Testis (tissue), 2 donors: ENCODE results near the gene KMO.

Source experiments
- POLR2A ChIP-seq: fragments of 450-650 bp; IDR thresholded peaks from one replicate; pipeline ENCODE4 v1.6.1; 2017; ENCODE audit warnings: antibody characterized with exemption, mild to moderate bottlenecking, moderate library complexity
- TF ChIP-seq, protein P1 (sequence below), 3 experiments: fragments of 450-650 bp in 2 of 3; fragments of 200-600 bp in 1 of 3; sonication (generic) in 1 of 3; IDR thresholded peaks; one replicate each; pipeline ENCODE4 v1.5.1; 2016 to 2019; ENCODE audit warnings: antibody characterized with exemption in 3 of 3, mild to moderate bottlenecking in 2 of 3, moderate library complexity in 1 of 3

- TF ChIP-seq, protein P1, sequence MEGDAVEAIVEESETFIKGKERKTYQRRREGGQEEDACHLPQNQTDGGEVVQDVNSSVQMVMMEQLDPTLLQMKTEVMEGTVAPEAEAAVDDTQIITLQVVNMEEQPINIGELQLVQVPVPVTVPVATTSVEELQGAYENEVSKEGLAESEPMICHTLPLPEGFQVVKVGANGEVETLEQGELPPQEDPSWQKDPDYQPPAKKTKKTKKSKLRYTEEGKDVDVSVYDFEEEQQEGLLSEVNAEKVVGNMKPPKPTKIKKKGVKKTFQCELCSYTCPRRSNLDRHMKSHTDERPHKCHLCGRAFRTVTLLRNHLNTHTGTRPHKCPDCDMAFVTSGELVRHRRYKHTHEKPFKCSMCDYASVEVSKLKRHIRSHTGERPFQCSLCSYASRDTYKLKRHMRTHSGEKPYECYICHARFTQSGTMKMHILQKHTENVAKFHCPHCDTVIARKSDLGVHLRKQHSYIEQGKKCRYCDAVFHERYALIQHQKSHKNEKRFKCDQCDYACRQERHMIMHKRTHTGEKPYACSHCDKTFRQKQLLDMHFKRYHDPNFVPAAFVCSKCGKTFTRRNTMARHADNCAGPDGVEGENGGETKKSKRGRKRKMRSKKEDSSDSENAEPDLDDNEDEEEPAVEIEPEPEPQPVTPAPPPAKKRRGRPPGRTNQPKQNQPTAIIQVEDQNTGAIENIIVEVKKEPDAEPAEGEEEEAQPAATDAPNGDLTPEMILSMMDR (IDR thresholded peaks at IDR 0.05), result no peak
- no peak for TF ChIP-seq POLR2A
These were observed 71.6 kb downstream of the KMO start for GRCh38 chr1:241603731-241604245.
